ENCODE data around the gene AMPD2.

DNA sequence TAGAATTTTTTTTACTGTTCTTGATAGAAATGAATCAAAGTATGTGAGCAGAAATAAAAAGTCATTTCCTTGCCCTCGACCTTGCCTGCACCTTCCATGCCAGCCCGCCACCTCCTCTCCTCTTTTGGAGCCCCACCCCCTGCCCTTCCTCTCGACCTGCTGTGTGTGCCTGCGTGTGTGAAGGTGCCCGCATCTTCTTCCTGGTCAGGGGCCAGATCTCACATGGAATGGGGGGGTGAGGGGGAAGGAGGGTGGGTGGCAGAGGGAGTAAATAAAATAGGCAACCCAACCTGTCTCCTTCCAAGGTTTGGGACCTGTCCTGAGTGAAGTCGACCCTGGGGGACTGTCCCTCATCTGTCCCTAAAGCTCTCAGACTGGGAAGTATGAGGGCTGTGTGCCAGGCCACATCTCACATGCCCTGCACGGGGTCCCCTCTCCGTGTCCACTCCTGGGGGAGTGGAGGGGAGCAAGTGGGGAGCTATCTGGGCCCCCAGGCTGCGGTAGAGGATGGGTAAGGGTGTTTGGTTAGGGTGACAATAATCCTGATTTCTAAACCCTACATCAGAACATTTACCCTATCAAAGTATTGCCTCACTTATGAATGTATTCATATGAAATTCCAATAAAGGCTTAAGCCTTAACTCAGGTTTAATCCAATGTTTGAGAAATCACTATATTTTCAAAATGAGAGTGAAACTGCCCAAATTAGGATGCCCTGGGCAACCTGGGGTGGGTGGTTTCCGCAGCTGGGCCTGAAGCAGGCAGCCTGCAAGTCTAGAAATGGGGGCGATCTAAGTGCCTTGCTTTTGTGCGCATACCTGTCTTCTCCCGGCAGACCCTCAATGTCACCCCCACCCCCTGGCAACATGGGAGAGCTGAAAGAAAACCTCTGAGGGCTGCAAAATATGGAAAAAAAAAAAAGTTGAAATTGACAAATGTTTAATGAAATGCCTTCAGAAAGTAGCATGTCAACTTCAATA lies 15.4 kb downstream of the AMPD2 start:
- TF ChIP-seq SP1 (IDR thresholded peaks at IDR 0.05) (no peak), FOXK2 (IDR thresholded peaks at IDR 0.05) (no peak), NFRKB (IDR thresholded peaks at IDR 0.05) (no peak), ELF4 (IDR thresholded peaks at IDR 0.05) (no peak), SUZ12 (IDR thresholded peaks at IDR 0.05) (no peak)
